Mesenchymal stem cell (in vitro differentiated cells and primary cell): ENCODE data around the gene CRYBG1.

Source experiments
- DNase-seq: peaks from one replicate; pipeline ENCODE4 v3.0.0-alpha.2; 2013
- H2AFZ ChIP-seq: one replicate; pipeline ENCODE4 v1.6.1; 2013; ENCODE audit warnings: low read depth, mild to moderate bottlenecking, control low read depth, inconsistent platforms, low read length, moderate library complexity
- H2AK5ac ChIP-seq: 2 replicates; pipeline ENCODE4 v1.6.1; 2013; ENCODE audit warnings: low read length, moderate library complexity, mild to moderate bottlenecking, inconsistent platforms; ENCODE audit not compliant: severe bottlenecking
- H2BK120ac ChIP-seq: one replicate; pipeline ENCODE4 v1.6.1; 2013; ENCODE audit warnings: low read depth, mild to moderate bottlenecking, inconsistent platforms, low read length, moderate library complexity
- H2BK12ac ChIP-seq, 2 experiments: one replicate each; pipeline ENCODE4 v1.6.1; 2013; ENCODE audit warnings: inconsistent platforms in 2 of 2, low read length in 2 of 2, mild to moderate bottlenecking in 2 of 2, moderate library complexity in 2 of 2, control low read depth in 1 of 2
- H2BK15ac ChIP-seq: one replicate; pipeline ENCODE4 v1.6.1; 2013; ENCODE audit warnings: mild to moderate bottlenecking, low read depth, inconsistent platforms; ENCODE audit not compliant: poor library complexity, severe bottlenecking
- H2BK5ac ChIP-seq: 2 replicates; pipeline ENCODE4 v1.6.1; 2013; ENCODE audit warnings: low read depth, mild to moderate bottlenecking, low read length, control low read depth, inconsistent platforms; ENCODE audit not compliant: poor library complexity, severe bottlenecking
- H3K14ac ChIP-seq, 2 experiments: one replicate each; pipeline ENCODE4 v1.6.1; 2013; ENCODE audit warnings: inconsistent platforms in 2 of 2, low read length in 2 of 2, control low read depth in 1 of 2, mild to moderate bottlenecking in 1 of 2, moderate library complexity in 1 of 2
- H3K18ac ChIP-seq, 2 experiments: one replicate each; pipeline ENCODE4 v1.6.1; 2013; ENCODE audit warnings: inconsistent platforms in 2 of 2, low read length in 2 of 2, control low read depth in 1 of 2, low read depth in 1 of 2, mild to moderate bottlenecking in 1 of 2
- H3K23ac ChIP-seq, 2 experiments: one replicate each; pipeline ENCODE4 v1.6.1; 2013; ENCODE audit warnings: inconsistent platforms in 2 of 2, low read length in 2 of 2, mild to moderate bottlenecking in 2 of 2, moderate library complexity in 2 of 2, control low read depth in 1 of 2
- H3K27ac ChIP-seq: 2 replicates; pipeline ENCODE4 v1.5.1; 2013; ENCODE audit warnings: mild to moderate bottlenecking, moderate library complexity, low read length, control low read depth, inconsistent platforms; ENCODE audit not compliant: poor library complexity, severe bottlenecking
- H3K27me3 ChIP-seq, 2 experiments: 2 replicates each; pipeline versions ENCODE4 v1.6.1 to v1.7.0; 2013; ENCODE audit warnings: low read length in 2 of 2, mild to moderate bottlenecking in 2 of 2, moderate library complexity in 2 of 2, control low read depth in 1 of 2, inconsistent platforms in 1 of 2; ENCODE audit not compliant: control insufficient read depth in 1 of 2, insufficient read depth in 1 of 2
- H3K36me3 ChIP-seq, 2 experiments: 2 replicates each; pipeline versions ENCODE4 v1.6.1 to v1.7.0; 2013; ENCODE audit warnings: low read length in 2 of 2, control low read depth in 1 of 2, inconsistent platforms in 1 of 2, low read depth in 1 of 2, mild to moderate bottlenecking in 1 of 2; ENCODE audit not compliant: insufficient read depth in 2 of 2, control insufficient read depth in 1 of 2
- H3K4ac ChIP-seq, 2 experiments: one replicate each; pipeline ENCODE4 v1.6.1; 2013; ENCODE audit warnings: inconsistent platforms in 2 of 2, low read length in 2 of 2, mild to moderate bottlenecking in 2 of 2, moderate library complexity in 2 of 2, control low read depth in 1 of 2, low read depth in 1 of 2
- H3K4me1 ChIP-seq: 2 replicates; pipeline ENCODE4 v1.6.1; 2013; ENCODE audit warnings: low read depth, low read length, control low read depth; ENCODE audit not compliant: control insufficient read depth, insufficient read depth
- H3K4me2 ChIP-seq: 2 replicates; pipeline ENCODE4 v1.6.1; 2013; ENCODE audit warnings: low read length, mild to moderate bottlenecking, inconsistent platforms; ENCODE audit not compliant: poor library complexity, severe bottlenecking
- H3K4me3 ChIP-seq, 2 experiments: 2 replicates each; pipeline versions ENCODE4 v1.5.1 to v1.7.0; 2013; ENCODE audit warnings: low read length in 2 of 2, mild to moderate bottlenecking in 2 of 2, control low read depth in 1 of 2, low read depth in 1 of 2; ENCODE audit not compliant: insufficient read depth in 1 of 2
- H3K79me1 ChIP-seq: replicated peaks from 2 replicates; pipeline ENCODE4 v1.6.1; 2013; ENCODE audit warnings: mild to moderate bottlenecking, control low read depth, low read length, inconsistent platforms; ENCODE audit not compliant: poor library complexity, severe bottlenecking
- H3K9ac ChIP-seq: 2 replicates; pipeline ENCODE4 v1.7.0; 2013; ENCODE audit warnings: mild to moderate bottlenecking, low read length, moderate library complexity
- H3K9me3 ChIP-seq: 2 replicates; pipeline ENCODE4 v1.7.0; 2013; ENCODE audit warnings: mild to moderate bottlenecking, low read length; ENCODE audit not compliant: control insufficient read depth
- H4K8ac ChIP-seq: one replicate; pipeline ENCODE4 v1.6.1; 2013; ENCODE audit warnings: inconsistent platforms, mild to moderate bottlenecking, low read length, moderate library complexity
- H4K91ac ChIP-seq: one replicate; pipeline ENCODE4 v1.6.1; 2013; ENCODE audit warnings: mild to moderate bottlenecking, low read length, inconsistent platforms
- WGBS: methylation state at CpG from one replicate; pipeline ENCODE4 v1.1.7; 2013; ENCODE audit warnings: mixed read lengths; 5-methylcytosine and 5-hydroxymethylcytosine counted together

The CRYBG1 gene

DNA sequence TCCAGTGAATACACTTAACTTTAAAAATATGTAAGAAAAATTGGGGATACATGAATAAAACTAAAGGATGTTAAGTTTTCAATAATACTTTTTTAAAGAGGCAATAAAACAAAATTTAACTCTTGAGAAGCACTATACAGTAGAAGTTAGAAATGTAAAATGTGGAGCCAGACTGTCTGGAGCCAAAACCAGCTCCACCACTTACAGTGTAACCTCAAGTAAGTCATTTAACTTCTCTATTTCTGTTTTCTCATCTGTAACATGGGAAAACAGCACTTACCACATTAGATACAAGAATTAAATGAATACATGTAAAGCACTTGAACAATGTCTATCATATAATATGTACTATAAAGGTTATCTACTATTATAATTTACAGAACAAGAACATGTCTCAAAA, 41.7 kb upstream of the CRYBG1 start:
- Histone ChIP-seq H3K9ac (no peak overlapping the region), H2BK5ac (no peak overlapping the region), H3K4me1 (peaks cover 3% of the 10 kb centered on the region), H4K91ac (no peak overlapping the region), H3K18ac (no peak overlapping the region), H3K4me3 (no peak overlapping the region), H3K36me3 (peaks cover 3 to 23% of the 10 kb centered on the region in 2 experiments), H2BK12ac (no peak overlapping the region), H2BK120ac (no peak overlapping the region), H2AFZ (no peak overlapping the region), H3K27me3 (no peaks in the 10 kb centered on the region), H3K23ac (no peak overlapping the region), H2AK5ac (no peak overlapping the region), H3K4me2 (no peak overlapping the region), H3K4ac (no peak overlapping the region), H3K14ac (no peak overlapping the region), H3K79me1 (peaks cover 9% of the 10 kb centered on the region), H2BK15ac (no peak overlapping the region), H3K27ac (no peak overlapping the region), H4K8ac (no peak overlapping the region), H3K9me3 (no peaks in the 10 kb centered on the region)
- DNase-seq: no peak

DNA sequence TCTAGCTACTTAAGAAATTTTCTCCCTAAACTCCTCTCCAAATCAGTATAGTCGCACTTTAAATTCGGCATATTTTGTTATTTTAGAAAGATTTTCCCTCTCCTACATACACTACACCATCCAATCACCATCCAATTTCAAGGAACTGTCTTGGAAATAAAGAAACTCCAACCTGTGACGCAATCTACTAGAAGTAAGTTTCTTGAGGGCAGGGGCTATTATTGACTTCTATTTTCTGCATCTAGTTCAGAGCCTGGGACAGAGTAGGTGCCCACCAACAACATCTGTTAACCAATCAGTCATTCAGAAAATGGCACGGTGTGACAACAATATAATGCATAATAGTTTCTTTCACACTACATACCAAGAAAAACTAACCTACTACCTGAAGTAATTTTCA, 38.6 kb upstream of the CRYBG1 start:
- Histone ChIP-seq H3K9ac (no peak overlapping the region), H3K18ac (no peak overlapping the region), H2BK120ac (no peak overlapping the region), H2BK12ac (no peak overlapping the region), H3K4ac (no peak overlapping the region), H2BK15ac (no peak overlapping the region), H3K79me1 (peaks cover 4% of the 10 kb centered on the region), H3K9me3 (no peaks in the 10 kb centered on the region), H3K4me3 (no peak overlapping the region), H3K27ac (no peak overlapping the region), H4K8ac (no peak overlapping the region), H3K36me3 (peaks cover 0 to 5% of the 10 kb centered on the region in 2 experiments), H3K4me2 (no peak overlapping the region), H3K14ac (no peak overlapping the region), H3K27me3 (no peaks in the 10 kb centered on the region), H3K4me1 (peaks cover 3% of the 10 kb centered on the region), H2BK5ac (no peak overlapping the region), H2AFZ (no peak overlapping the region), H2AK5ac (no peak overlapping the region), H3K23ac (no peak overlapping the region), H4K91ac (no peak overlapping the region)
- no peak for DNase-seq
- WGBS: 93% methylated on average over 4 of the region's 4 CpGs

DNA sequence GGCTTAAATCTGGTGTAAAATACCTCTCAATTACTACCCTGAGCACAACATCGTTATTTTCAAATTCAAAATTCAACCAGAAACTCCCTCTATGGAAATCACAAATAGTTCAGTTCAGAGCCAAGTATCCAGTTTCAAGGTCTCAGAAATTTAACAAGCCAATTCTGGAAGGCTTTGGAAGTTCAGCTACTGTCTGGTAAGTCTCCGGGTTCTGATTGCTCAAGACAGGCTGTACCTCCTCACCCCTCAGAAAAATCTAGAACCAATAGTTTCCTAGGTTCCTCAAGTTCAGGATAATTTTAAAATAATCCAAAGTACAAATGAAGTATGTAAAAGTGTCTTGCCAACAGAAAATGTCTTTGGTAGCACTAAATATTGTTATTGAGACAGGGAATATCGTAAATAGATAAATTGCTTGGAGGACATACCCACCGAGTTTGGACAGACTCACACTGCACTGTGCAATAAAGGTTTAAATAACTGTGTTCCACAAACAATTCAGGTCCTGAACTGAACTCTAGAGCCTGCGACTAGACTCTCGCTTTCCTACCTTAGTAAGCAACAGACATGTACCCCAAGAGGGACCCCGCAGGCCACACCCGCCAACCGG, 35.7 kb upstream of the CRYBG1 start:
- no peak overlapping the region for H2BK12ac ChIP-seq
- peak overlapping the region; percentile 96 for H2AFZ ChIP-seq
- peaks cover 3% of the 10 kb centered on the region for H3K4me1 ChIP-seq
- peak overlapping the region; percentile 89 for H4K8ac ChIP-seq
- peaks cover 7 to 9% of the 10 kb centered on the region in 2 experiments for H3K27me3 ChIP-seq
- H3K27ac ChIP-seq: peak overlapping the region; percentile 85
- peak overlapping the region; percentile 38 for H2BK15ac ChIP-seq
- H3K4ac ChIP-seq: peak overlapping the region in 1 of 2 experiments; percentile 81
- peak overlapping the region; percentile 94 for H3K9ac ChIP-seq
- H3K14ac ChIP-seq: no peak overlapping the region
- H3K18ac ChIP-seq: peak overlapping the region in 1 of 2 experiments; percentile 97
- 6% methylated on average over 9 of the region's 9 CpGs for WGBS
- peak; percentile 43 for DNase-seq
- H3K23ac ChIP-seq: no peak overlapping the region
- peak overlapping the region; percentile 75 for H3K4me2 ChIP-seq
- peak overlapping the region; percentile 81 to 94 for H3K4me3 ChIP-seq
- H2BK5ac ChIP-seq: no peak overlapping the region
- peak overlapping the region; percentile 56 for H2BK120ac ChIP-seq
- H3K9me3 ChIP-seq: no peaks in the 10 kb centered on the region
- H4K91ac ChIP-seq: no peak overlapping the region
- H3K79me1 ChIP-seq: peaks cover 2% of the 10 kb centered on the region
- peaks cover 0 to 5% of the 10 kb centered on the region in 2 experiments for H3K36me3 ChIP-seq
- H2AK5ac ChIP-seq: no peak overlapping the region

DNA sequence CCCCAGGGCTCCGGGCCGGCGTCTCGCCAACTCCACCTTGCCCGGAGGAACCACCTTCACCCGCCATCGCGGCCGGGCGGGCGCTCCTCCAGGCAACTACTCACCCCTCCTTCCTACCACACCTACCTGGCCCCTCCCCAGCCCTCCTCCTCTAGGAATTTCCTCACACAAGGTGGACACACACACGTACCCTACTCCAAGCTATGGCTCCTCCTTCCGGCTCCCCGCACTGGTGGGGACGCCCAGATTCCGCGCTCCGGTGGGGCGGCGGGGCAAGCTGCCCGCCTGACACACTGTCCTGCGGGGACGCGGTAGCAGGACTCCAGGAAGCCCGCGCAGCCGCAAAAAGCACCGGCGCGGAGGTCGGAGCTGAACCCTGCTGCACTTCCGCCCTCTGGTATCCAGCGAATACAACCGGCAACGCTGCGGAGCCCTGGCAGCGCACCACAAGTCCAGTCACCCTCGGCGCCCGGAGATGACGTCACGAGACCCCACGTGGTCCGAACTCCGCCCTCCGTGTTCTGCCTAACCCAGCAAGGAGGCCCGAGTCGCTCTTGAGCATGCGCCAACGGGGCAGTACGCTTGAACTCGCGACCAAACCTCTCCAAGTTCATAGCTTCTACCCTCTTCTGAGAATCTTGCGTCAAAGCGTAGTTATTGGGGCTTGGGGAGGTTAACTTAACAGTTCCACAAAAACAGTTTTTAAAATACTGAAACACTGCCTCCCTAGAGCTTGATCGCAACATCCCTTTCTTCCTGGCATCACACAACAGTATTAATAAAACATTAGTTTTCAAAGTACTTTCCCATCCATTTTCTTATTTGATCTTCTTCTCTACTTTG, 35.0 kb upstream of the CRYBG1 start, which contains the start of gene ATG5:
Gene ATG5, minus strand, starts transcription at position 425 of the 843 bp plus-strand sequence. CDS start 9,552 bp downstream, outside the sequence.
- peak within 1 kb of the TSS; percentile 58 to 97 for H3K18ac ChIP-seq
- 2% methylated on average over 47 of the region's 56 CpGs for WGBS
- H2AFZ ChIP-seq: peak within 1 kb of the TSS; percentile 96

More for the DNA sequence above, 35.0 kb upstream of the CRYBG1 start, which contains the start of gene ATG5:
- peak within 1 kb of the TSS; percentile 56 for H2BK120ac ChIP-seq
- H3K9me3 ChIP-seq: no peaks in the 10 kb centered on the region
- peaks cover 3% of the 10 kb centered on the region for H3K4me1 ChIP-seq
- H3K14ac ChIP-seq: peak within 1 kb of the TSS in 1 of 2 experiments; percentile 96
- H3K27me3 ChIP-seq: peaks cover 11 to 12% of the 10 kb centered on the region in 2 experiments
- peak within 1 kb of the TSS; percentile 55 for H4K91ac ChIP-seq
- H2BK12ac ChIP-seq: peak within 1 kb of the TSS in 1 of 2 experiments; percentile 54
- H3K27ac ChIP-seq: peak within 1 kb of the TSS; percentile 85
- H3K4me2 ChIP-seq: peak within 1 kb of the TSS; percentile 75
- peak within 1 kb of the TSS; percentile 89 for H4K8ac ChIP-seq
- no peak within 1 kb of the TSS for H2BK5ac ChIP-seq
- H3K23ac ChIP-seq: peak within 1 kb of the TSS in 1 of 2 experiments; percentile 32
- H3K36me3 ChIP-seq: no peaks in the 10 kb centered on the region
- peak within 1 kb of the TSS; percentile 81 to 94 for H3K4me3 ChIP-seq
- peak within 1 kb of the TSS; percentile 2 to 81 for H3K4ac ChIP-seq
- no peak within 1 kb of the TSS for H2AK5ac ChIP-seq
- peak within 1 kb of the TSS; percentile 38 for H2BK15ac ChIP-seq
- DNase-seq: peak; percentile 99
- H3K79me1 ChIP-seq: peaks cover 2% of the 10 kb centered on the region
- H3K9ac ChIP-seq: peak within 1 kb of the TSS; percentile 94
